SK-N-SH treated with all-trans-retinoic acid at 6 μM for 48 hours (cell line): ENCODE results near the gene IFT22.
A peak's percentile ranks its signal among the peaks of the same experiment; 100 is the strongest.

Source experiments
- ATAC-seq: fragments of 200-7000 bp; cut with Tn5 transposase; 3 replicates; pipeline ENCODE4 v1.9.1; 2020; ENCODE audit warnings: mild to moderate bottlenecking, moderate library complexity
- ARNTL ChIP-seq: fragments of 450-650 bp; formaldehyde crosslinking; IDR thresholded peaks from 2 replicates; pipeline ENCODE4 v1.5.0; 2020; ENCODE audit warnings: low read depth, mild to moderate bottlenecking, moderate library complexity, borderline replicate concordance
- BACH2 ChIP-seq: fragments of 250-450 bp; sonication (Bioruptor Pico); IDR thresholded peaks from 2 replicates; pipeline ENCODE4 v1.9.0; 2021; ENCODE audit warnings: mild to moderate bottlenecking, borderline replicate concordance
- CSDC2 ChIP-seq: fragments of 250-450 bp; sonication (Bioruptor Pico); IDR thresholded peaks from 2 replicates; pipeline ENCODE4 v1.5.0; 2020; ENCODE audit warnings: mild to moderate bottlenecking, moderate library complexity
- ESRRG ChIP-seq: fragments of 250-450 bp; sonication (Bioruptor Pico); IDR thresholded peaks from 2 replicates; pipeline ENCODE4 v1.6.1; 2021; ENCODE audit warnings: mild to moderate bottlenecking
- GLIS3 ChIP-seq: fragments of 250-450 bp; sonication (Bioruptor Pico); IDR thresholded peaks from 2 replicates; pipeline ENCODE4 v1.5.0; 2020; ENCODE audit warnings: mild to moderate bottlenecking, moderate library complexity
- ISL1 ChIP-seq: fragments of 250-450 bp; sonication (Bioruptor Pico); IDR thresholded peaks from 2 replicates; pipeline ENCODE4 v2.1.2; 2022; ENCODE audit warnings: mild to moderate bottlenecking, moderate library complexity
- OSR1 ChIP-seq: fragments of 250-450 bp; sonication (Bioruptor Pico); IDR thresholded peaks from 2 replicates; pipeline ENCODE4 v1.8.0; 2022; ENCODE audit warnings: moderate library complexity, mild to moderate bottlenecking, inconsistent platforms
- PPARA ChIP-seq: fragments of 250-450 bp; sonication (Bioruptor Pico); IDR thresholded peaks from 2 replicates; pipeline ENCODE4 v1.5.0; 2020; ENCODE audit warnings: mild to moderate bottlenecking, borderline replicate concordance
- RARB ChIP-seq: fragments of 250-450 bp; sonication (Bioruptor Pico); IDR thresholded peaks from 2 replicates; pipeline ENCODE4 v1.8.0; 2021; ENCODE audit warnings: mild to moderate bottlenecking, moderate library complexity
- SNAI2 ChIP-seq: fragments of 250-450 bp; sonication (Bioruptor Pico); IDR thresholded peaks from 2 replicates; pipeline ENCODE4 v1.5.0; 2020; ENCODE audit warnings: mild to moderate bottlenecking, moderate library complexity
- TCF4 ChIP-seq: fragments of 250-450 bp; sonication (Bioruptor Pico); IDR thresholded peaks from 2 replicates; pipeline ENCODE4 v1.8.0; 2021; ENCODE audit warnings: mild to moderate bottlenecking, moderate library complexity, borderline replicate concordance
- TOX ChIP-seq: fragments of 250-450 bp; sonication (Bioruptor Pico); IDR thresholded peaks from 2 replicates; pipeline ENCODE4 v1.8.0; 2021; ENCODE audit warnings: mild to moderate bottlenecking, moderate library complexity, borderline replicate concordance
- ZC3H10 ChIP-seq: fragments of 250-450 bp; sonication (Bioruptor Pico); IDR thresholded peaks from 2 replicates; pipeline ENCODE4 v1.5.1; 2021; ENCODE audit warnings: mild to moderate bottlenecking, moderate library complexity
- ZFP3 ChIP-seq: fragments of 250-450 bp; sonication (Bioruptor Pico); IDR thresholded peaks from 2 replicates; pipeline ENCODE4 v1.5.0; 2020; ENCODE audit warnings: mild to moderate bottlenecking, moderate library complexity
- ZFP30 ChIP-seq: fragments of 450-650 bp; formaldehyde crosslinking; IDR thresholded peaks from 2 replicates; pipeline ENCODE4 v1.5.0; 2022; ENCODE audit warnings: mild to moderate bottlenecking, moderate library complexity
- ZNF565 ChIP-seq: fragments of 450-650 bp; formaldehyde crosslinking; conservative IDR thresholded peaks from 2 replicates; pipeline ENCODE4 v1.5.0; 2020; ENCODE audit warnings: low read depth, mild to moderate bottlenecking, moderate library complexity
- ZNF70 ChIP-seq: fragments of 450-650 bp; formaldehyde crosslinking; IDR thresholded peaks from 2 replicates; pipeline ENCODE4 v1.5.0; 2020; ENCODE audit warnings: mild to moderate bottlenecking, moderate library complexity
- TF ChIP-seq, protein P1 (sequence below): fragments of 250-450 bp; sonication (Bioruptor Pico); IDR thresholded peaks from 2 replicates; pipeline ENCODE4 v1.8.0; 2020; ENCODE audit warnings: mild to moderate bottlenecking, moderate library complexity, borderline replicate concordance
- TF ChIP-seq, protein P2 (sequence below): fragments of 250-450 bp; sonication (Bioruptor Pico); IDR thresholded peaks from 2 replicates; pipeline ENCODE4 v1.5.0; 2020; ENCODE audit warnings: mild to moderate bottlenecking, moderate library complexity
- TF ChIP-seq, protein P3 (sequence below): fragments of 250-450 bp; sonication (Bioruptor Pico); IDR thresholded peaks from 2 replicates; pipeline ENCODE4 v1.8.0; 2021; ENCODE audit warnings: low read depth, mild to moderate bottlenecking, moderate library complexity, borderline replicate concordance
- TF ChIP-seq, protein P4 (sequence below): fragments of 250-450 bp; sonication (Bioruptor Pico); IDR thresholded peaks from 2 replicates; pipeline ENCODE4 v1.5.1; 2021; ENCODE audit warnings: mild to moderate bottlenecking, moderate library complexity
- TF ChIP-seq, protein P5 (sequence below): fragments of 250-450 bp; sonication (Bioruptor Pico); IDR thresholded peaks from 2 replicates; pipeline ENCODE4 v1.5.1; 2020; ENCODE audit warnings: low read depth, mild to moderate bottlenecking, moderate library complexity

IFT22 gene

DNA sequence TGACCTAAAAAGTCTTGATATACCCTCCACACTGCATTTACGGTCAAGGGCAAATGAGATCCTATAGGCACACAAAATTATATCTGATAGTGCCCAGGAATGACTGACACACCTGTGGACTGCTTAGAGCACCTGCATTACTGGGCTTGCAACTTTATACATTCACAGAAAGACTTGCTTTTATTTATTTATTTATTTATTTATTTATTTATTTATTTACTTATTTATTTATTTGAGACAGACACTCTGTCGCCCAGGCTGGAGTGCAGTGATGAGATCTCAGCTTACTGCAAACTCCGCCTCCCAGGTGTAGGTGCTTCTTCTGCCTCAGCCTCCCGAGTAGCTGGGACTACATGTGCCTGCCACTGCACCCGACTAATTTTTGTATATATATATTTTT is 6.5 kb upstream of the IFT22 start:
- no peak for ATAC-seq
- no peak for TF ChIP-seq TCF4 (CRISPR knock-in tag)
- no peak for TF ChIP-seq PPARA (CRISPR knock-in tag)
- no peak for TF ChIP-seq GLIS3 (CRISPR knock-in tag)

DNA sequence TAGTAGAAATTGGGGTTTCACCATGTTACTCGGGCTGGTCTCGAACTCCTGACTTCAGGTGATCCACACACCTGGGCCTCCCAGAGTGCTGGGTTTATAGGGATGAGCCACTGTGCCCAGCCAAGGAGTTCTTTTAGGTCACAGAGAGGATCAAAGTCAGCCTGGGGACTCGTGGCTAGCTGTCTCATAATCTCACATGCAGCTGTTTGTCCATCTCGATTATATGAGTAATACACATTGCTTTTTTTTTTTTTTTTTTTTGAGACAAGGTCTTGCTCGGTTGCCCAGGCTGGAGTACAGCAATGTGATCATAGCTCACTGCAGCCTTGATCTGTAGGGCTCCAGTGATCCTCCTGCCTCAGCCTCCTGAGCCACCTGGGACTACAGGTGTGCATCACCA is 2.2 kb downstream of the IFT22 start:
- ATAC-seq: no peak
- TF ChIP-seq TOX (CRISPR knock-in tag) (no peak), GLIS3 (CRISPR knock-in tag) (no peak), BACH2 (CRISPR knock-in tag) (no peak), CSDC2 (CRISPR knock-in tag) (no peak), SNAI2 (CRISPR knock-in tag) (no peak), ARNTL (CRISPR knock-in tag) (no peak), ZNF70 (no peak), RARB (CRISPR knock-in tag) (no peak), ESRRG (no peak), ZNF565 (CRISPR knock-in tag) (no peak), TCF4 (CRISPR knock-in tag) (no peak), OSR1 (CRISPR knock-in tag) (no peak), PPARA (CRISPR knock-in tag) (no peak), ZFP30 (no peak), ZFP3 (CRISPR knock-in tag) (no peak), ZC3H10 (CRISPR knock-in tag) (no peak)
- TF ChIP-seq, protein P1, sequence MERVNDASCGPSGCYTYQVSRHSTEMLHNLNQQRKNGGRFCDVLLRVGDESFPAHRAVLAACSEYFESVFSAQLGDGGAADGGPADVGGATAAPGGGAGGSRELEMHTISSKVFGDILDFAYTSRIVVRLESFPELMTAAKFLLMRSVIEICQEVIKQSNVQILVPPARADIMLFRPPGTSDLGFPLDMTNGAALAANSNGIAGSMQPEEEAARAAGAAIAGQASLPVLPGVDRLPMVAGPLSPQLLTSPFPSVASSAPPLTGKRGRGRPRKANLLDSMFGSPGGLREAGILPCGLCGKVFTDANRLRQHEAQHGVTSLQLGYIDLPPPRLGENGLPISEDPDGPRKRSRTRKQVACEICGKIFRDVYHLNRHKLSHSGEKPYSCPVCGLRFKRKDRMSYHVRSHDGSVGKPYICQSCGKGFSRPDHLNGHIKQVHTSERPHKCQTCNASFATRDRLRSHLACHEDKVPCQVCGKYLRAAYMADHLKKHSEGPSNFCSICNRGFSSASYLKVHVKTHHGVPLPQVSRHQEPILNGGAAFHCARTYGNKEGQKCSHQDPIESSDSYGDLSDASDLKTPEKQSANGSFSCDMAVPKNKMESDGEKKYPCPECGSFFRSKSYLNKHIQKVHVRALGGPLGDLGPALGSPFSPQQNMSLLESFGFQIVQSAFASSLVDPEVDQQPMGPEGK (CRISPR knock-in tag): no peak
- TF ChIP-seq, protein P2, sequence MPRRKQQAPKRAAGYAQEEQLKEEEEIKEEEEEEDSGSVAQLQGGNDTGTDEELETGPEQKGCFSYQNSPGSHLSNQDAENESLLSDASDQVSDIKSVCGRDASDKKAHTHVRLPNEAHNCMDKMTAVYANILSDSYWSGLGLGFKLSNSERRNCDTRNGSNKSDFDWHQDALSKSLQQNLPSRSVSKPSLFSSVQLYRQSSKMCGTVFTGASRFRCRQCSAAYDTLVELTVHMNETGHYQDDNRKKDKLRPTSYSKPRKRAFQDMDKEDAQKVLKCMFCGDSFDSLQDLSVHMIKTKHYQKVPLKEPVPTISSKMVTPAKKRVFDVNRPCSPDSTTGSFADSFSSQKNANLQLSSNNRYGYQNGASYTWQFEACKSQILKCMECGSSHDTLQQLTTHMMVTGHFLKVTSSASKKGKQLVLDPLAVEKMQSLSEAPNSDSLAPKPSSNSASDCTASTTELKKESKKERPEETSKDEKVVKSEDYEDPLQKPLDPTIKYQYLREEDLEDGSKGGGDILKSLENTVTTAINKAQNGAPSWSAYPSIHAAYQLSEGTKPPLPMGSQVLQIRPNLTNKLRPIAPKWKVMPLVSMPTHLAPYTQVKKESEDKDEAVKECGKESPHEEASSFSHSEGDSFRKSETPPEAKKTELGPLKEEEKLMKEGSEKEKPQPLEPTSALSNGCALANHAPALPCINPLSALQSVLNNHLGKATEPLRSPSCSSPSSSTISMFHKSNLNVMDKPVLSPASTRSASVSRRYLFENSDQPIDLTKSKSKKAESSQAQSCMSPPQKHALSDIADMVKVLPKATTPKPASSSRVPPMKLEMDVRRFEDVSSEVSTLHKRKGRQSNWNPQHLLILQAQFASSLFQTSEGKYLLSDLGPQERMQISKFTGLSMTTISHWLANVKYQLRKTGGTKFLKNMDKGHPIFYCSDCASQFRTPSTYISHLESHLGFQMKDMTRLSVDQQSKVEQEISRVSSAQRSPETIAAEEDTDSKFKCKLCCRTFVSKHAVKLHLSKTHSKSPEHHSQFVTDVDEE (CRISPR knock-in tag): no peak
- TF ChIP-seq, protein P3, sequence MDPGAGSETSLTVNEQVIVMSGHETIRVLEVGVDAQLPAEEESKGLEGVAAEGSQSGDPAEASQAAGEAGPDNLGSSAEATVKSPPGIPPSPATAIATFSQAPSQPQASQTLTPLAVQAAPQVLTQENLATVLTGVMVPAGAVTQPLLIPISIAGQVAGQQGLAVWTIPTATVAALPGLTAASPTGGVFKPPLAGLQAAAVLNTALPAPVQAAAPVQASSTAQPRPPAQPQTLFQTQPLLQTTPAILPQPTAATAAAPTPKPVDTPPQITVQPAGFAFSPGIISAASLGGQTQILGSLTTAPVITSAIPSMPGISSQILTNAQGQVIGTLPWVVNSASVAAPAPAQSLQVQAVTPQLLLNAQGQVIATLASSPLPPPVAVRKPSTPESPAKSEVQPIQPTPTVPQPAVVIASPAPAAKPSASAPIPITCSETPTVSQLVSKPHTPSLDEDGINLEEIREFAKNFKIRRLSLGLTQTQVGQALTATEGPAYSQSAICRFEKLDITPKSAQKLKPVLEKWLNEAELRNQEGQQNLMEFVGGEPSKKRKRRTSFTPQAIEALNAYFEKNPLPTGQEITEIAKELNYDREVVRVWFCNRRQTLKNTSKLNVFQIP (CRISPR knock-in tag): no peak

DNA sequence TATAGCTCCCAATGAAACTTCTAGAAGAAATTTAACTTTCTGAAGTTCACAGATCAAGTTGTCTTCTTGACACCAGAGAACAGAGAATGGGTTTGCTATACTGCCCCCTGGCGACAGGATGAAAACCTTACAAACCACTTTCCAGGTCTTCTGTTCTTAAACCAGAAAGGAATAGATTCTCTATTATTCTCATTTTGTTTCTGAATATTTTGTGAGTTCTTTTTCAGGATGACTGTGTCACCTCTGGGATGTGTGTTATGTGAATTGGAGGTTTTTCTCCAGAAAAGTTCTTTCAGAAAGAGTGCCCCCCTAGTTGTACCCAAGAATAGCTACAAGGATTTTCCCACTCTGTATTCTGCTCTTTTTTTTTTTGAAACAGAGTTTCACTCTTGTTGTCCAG is 6.3 kb downstream of the IFT22 start:
- peak; percentile 60; the same call in 2 of the 3 replicates for ATAC-seq
- TF ChIP-seq, protein P3 (CRISPR knock-in tag): no peak
- TF ChIP-seq RARB (CRISPR knock-in tag): no peak
- no peak for TF ChIP-seq ESRRG
- TF ChIP-seq ZNF565 (CRISPR knock-in tag): no peak
- TF ChIP-seq, protein P4, sequence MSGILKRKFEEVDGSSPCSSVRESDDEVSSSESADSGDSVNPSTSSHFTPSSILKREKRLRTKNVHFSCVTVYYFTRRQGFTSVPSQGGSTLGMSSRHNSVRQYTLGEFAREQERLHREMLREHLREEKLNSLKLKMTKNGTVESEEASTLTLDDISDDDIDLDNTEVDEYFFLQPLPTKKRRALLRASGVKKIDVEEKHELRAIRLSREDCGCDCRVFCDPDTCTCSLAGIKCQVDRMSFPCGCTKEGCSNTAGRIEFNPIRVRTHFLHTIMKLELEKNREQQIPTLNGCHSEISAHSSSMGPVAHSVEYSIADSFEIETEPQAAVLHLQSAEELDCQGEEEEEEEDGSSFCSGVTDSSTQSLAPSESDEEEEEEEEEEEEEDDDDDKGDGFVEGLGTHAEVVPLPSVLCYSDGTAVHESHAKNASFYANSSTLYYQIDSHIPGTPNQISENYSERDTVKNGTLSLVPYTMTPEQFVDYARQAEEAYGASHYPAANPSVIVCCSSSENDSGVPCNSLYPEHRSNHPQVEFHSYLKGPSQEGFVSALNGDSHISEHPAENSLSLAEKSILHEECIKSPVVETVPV (CRISPR knock-in tag): no peak
- TF ChIP-seq TCF4 (CRISPR knock-in tag): no peak
- TF ChIP-seq ISL1 (CRISPR knock-in tag): no peak
- TF ChIP-seq ZFP30: no peak
- TF ChIP-seq GLIS3 (CRISPR knock-in tag): no peak
- TF ChIP-seq, protein P2 (CRISPR knock-in tag): no peak
- no peak for TF ChIP-seq CSDC2 (CRISPR knock-in tag)
- no peak for TF ChIP-seq ARNTL (CRISPR knock-in tag)
- TF ChIP-seq, protein P5, sequence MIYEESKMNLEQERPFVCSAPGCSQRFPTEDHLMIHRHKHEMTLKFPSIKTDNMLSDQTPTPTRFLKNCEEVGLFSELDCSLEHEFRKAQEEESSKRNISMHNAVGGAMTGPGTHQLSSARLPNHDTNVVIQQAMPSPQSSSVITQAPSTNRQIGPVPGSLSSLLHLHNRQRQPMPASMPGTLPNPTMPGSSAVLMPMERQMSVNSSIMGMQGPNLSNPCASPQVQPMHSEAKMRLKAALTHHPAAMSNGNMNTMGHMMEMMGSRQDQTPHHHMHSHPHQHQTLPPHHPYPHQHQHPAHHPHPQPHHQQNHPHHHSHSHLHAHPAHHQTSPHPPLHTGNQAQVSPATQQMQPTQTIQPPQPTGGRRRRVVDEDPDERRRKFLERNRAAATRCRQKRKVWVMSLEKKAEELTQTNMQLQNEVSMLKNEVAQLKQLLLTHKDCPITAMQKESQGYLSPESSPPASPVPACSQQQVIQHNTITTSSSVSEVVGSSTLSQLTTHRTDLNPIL: no peak
- no peak for TF ChIP-seq BACH2 (CRISPR knock-in tag)
